ENCODE results near the gene GRM5.
"Not testable (repeated sequence)": the region's sequence is repeated elsewhere in the genome, so short reads cannot be mapped to it uniquely, and the experiment has no call there.

Gene GRM5

GRCh38 chr11:89047159-89047558, 18.6 kb downstream of the GRM5 start:
- not testable (repeated sequence) for H3K4ac ChIP-seq (ENCODE audit: low read length); H3K14ac ChIP-seq (ENCODE audit: low read length); H2BK12ac ChIP-seq (ENCODE audit: low read length); H3K4me2 ChIP-seq (ENCODE audit: insufficient read depth, low read length, poor library complexity, severe bottlenecking); H3K27me3 ChIP-seq (ENCODE audit: control insufficient read depth in 3 of 3, insufficient read depth in 3 of 3, low read depth in 1 of 3, low read length in 3 of 3); H3K4me3 ChIP-seq (ENCODE audit: low read length in 2 of 2); H2BK5ac ChIP-seq (ENCODE audit: low read length); H3K23ac ChIP-seq (ENCODE audit: low read depth, low read length, poor library complexity); H2AK5ac ChIP-seq (ENCODE audit: low read depth, low read length); H3K36me3 ChIP-seq (replicated peaks in 1 of 2; ENCODE audit: control insufficient read depth in 2 of 2, insufficient read depth in 2 of 2, low read length in 2 of 2); H3K9me3 ChIP-seq (replicated peaks in 1 of 2; ENCODE audit: control insufficient read depth in 2 of 2, insufficient read depth in 1 of 2, low read depth in 1 of 2, low read length in 2 of 2); H3K79me1 ChIP-seq (ENCODE audit: low read depth, low read length); H2BK15ac ChIP-seq (ENCODE audit: low read length); H3K9ac ChIP-seq (ENCODE audit: low read depth, low read length, poor library complexity); H3K18ac ChIP-seq (ENCODE audit: low read length); H4K8ac ChIP-seq (ENCODE audit: low read depth, low read length); H3K4me1 ChIP-seq (ENCODE audit: control insufficient read depth in 2 of 2, insufficient read depth in 1 of 2, low read depth in 1 of 2, low read length in 2 of 2); H2AFZ ChIP-seq (ENCODE audit: low read length); H4K91ac ChIP-seq (ENCODE audit: low read depth, low read length, poor library complexity); DNase-seq (ENCODE audit: low spot score); H2BK120ac ChIP-seq (ENCODE audit: low read depth, low read length); H3K27ac ChIP-seq (replicated peaks; ENCODE audit: low read length)
- no CpG with 5 or more reads among the region's 4 CpGs for WGBS, 2 donors (ENCODE audit: extremely low coverage in 2 of 2, insufficient read length in 2 of 2, insufficient replicate concordance in 1 of 2)

GRCh38 chr11:89043861-89044588, 21.8 kb downstream of the GRM5 start:
- not testable (repeated sequence) for H3K4me2 ChIP-seq (ENCODE audit: insufficient read depth, low read length, poor library complexity, severe bottlenecking); H2BK120ac ChIP-seq (ENCODE audit: low read depth, low read length); H3K4me3 ChIP-seq (ENCODE audit: low read length in 2 of 2); H3K27ac ChIP-seq (replicated peaks; ENCODE audit: low read length); H3K18ac ChIP-seq (ENCODE audit: low read length); H2BK12ac ChIP-seq (ENCODE audit: low read length); H2BK5ac ChIP-seq (ENCODE audit: low read length); H2AK5ac ChIP-seq (ENCODE audit: low read depth, low read length); H3K36me3 ChIP-seq (replicated peaks in 1 of 2; ENCODE audit: control insufficient read depth in 2 of 2, insufficient read depth in 2 of 2, low read length in 2 of 2); H3K4me1 ChIP-seq (ENCODE audit: control insufficient read depth in 2 of 2, insufficient read depth in 1 of 2, low read depth in 1 of 2, low read length in 2 of 2); H3K14ac ChIP-seq (ENCODE audit: low read length); H3K27me3 ChIP-seq (ENCODE audit: control insufficient read depth in 3 of 3, insufficient read depth in 3 of 3, low read depth in 1 of 3, low read length in 3 of 3); H3K23ac ChIP-seq (ENCODE audit: low read depth, low read length, poor library complexity); DNase-seq (ENCODE audit: low spot score); H4K91ac ChIP-seq (ENCODE audit: low read depth, low read length, poor library complexity); H3K79me1 ChIP-seq (ENCODE audit: low read depth, low read length); H2BK15ac ChIP-seq (ENCODE audit: low read length); H3K4ac ChIP-seq (ENCODE audit: low read length); H3K9ac ChIP-seq (ENCODE audit: low read depth, low read length, poor library complexity); H3K9me3 ChIP-seq (replicated peaks in 1 of 2; ENCODE audit: control insufficient read depth in 2 of 2, insufficient read depth in 1 of 2, low read depth in 1 of 2, low read length in 2 of 2); H4K8ac ChIP-seq (ENCODE audit: low read depth, low read length); H2AFZ ChIP-seq (ENCODE audit: low read length)
- WGBS, 2 donors (ENCODE audit: extremely low coverage in 2 of 2, insufficient read length in 2 of 2, insufficient replicate concordance in 1 of 2) = no CpG with 5 or more reads among the region's 6 CpGs

GRCh38 chr11:89029671-89030070, 36.1 kb downstream of the GRM5 start:
- not testable (repeated sequence) for H2AK5ac ChIP-seq (ENCODE audit: low read depth, low read length); H2BK12ac ChIP-seq (ENCODE audit: low read length); H2AFZ ChIP-seq (ENCODE audit: low read length); H2BK15ac ChIP-seq (ENCODE audit: low read length); H3K36me3 ChIP-seq (replicated peaks in 1 of 2; ENCODE audit: control insufficient read depth in 2 of 2, insufficient read depth in 2 of 2, low read length in 2 of 2); H3K27ac ChIP-seq (replicated peaks; ENCODE audit: low read length); H3K18ac ChIP-seq (ENCODE audit: low read length); H3K27me3 ChIP-seq (ENCODE audit: control insufficient read depth in 3 of 3, insufficient read depth in 3 of 3, low read depth in 1 of 3, low read length in 3 of 3); H3K9me3 ChIP-seq (replicated peaks in 1 of 2; ENCODE audit: control insufficient read depth in 2 of 2, insufficient read depth in 1 of 2, low read depth in 1 of 2, low read length in 2 of 2); H3K79me1 ChIP-seq (ENCODE audit: low read depth, low read length); DNase-seq (ENCODE audit: low spot score); H3K9ac ChIP-seq (ENCODE audit: low read depth, low read length, poor library complexity); H4K91ac ChIP-seq (ENCODE audit: low read depth, low read length, poor library complexity); H4K8ac ChIP-seq (ENCODE audit: low read depth, low read length); H2BK5ac ChIP-seq (ENCODE audit: low read length); H3K4me3 ChIP-seq (ENCODE audit: low read length in 2 of 2); H3K4me1 ChIP-seq (ENCODE audit: control insufficient read depth in 2 of 2, insufficient read depth in 1 of 2, low read depth in 1 of 2, low read length in 2 of 2); H3K4me2 ChIP-seq (ENCODE audit: insufficient read depth, low read length, poor library complexity, severe bottlenecking); H3K14ac ChIP-seq (ENCODE audit: low read length); H3K23ac ChIP-seq (ENCODE audit: low read depth, low read length, poor library complexity); H2BK120ac ChIP-seq (ENCODE audit: low read depth, low read length); H3K4ac ChIP-seq (ENCODE audit: low read length)
- no CpG with 5 or more reads among the region's 2 CpGs for WGBS, 2 donors (ENCODE audit: extremely low coverage in 2 of 2, insufficient read length in 2 of 2, insufficient replicate concordance in 1 of 2)

GRCh38 chr11:89021339-89021738, 44.4 kb downstream of the GRM5 start:
- Histone ChIP-seq H3K36me3 (replicated peaks in 1 of 2; ENCODE audit: control insufficient read depth in 2 of 2, insufficient read depth in 2 of 2, low read length in 2 of 2) (no peaks in the 10 kb centered on the region), H2BK120ac (ENCODE audit: low read depth, low read length) (no peak overlapping the region), H3K4me3 (ENCODE audit: low read length in 2 of 2) (no peak overlapping the region), H3K9ac (ENCODE audit: low read depth, low read length, poor library complexity) (no peak overlapping the region), H3K4me2 (ENCODE audit: insufficient read depth, low read length, poor library complexity, severe bottlenecking) (no peak overlapping the region), H4K8ac (ENCODE audit: low read depth, low read length) (no peak overlapping the region), H3K4ac (ENCODE audit: low read length) (no peak overlapping the region), H2BK12ac (ENCODE audit: low read length) (no peak overlapping the region), H2BK5ac (ENCODE audit: low read length) (no peak overlapping the region), H3K79me1 (ENCODE audit: low read depth, low read length) (no peaks in the 10 kb centered on the region), H3K23ac (ENCODE audit: low read depth, low read length, poor library complexity) (no peak overlapping the region), H3K4me1 (ENCODE audit: control insufficient read depth in 2 of 2, insufficient read depth in 1 of 2, low read depth in 1 of 2, low read length in 2 of 2) (no peaks in the 10 kb centered on the region), H4K91ac (ENCODE audit: low read depth, low read length, poor library complexity) (no peak overlapping the region), H3K27ac (replicated peaks; ENCODE audit: low read length) (no peak overlapping the region), H3K14ac (ENCODE audit: low read length) (no peak overlapping the region), H3K27me3 (ENCODE audit: control insufficient read depth in 3 of 3, insufficient read depth in 3 of 3, low read depth in 1 of 3, low read length in 3 of 3) (no peaks in the 10 kb centered on the region), H2AFZ (ENCODE audit: low read length) (no peak overlapping the region), H3K18ac (ENCODE audit: low read length) (no peak overlapping the region), H2BK15ac (ENCODE audit: low read length) (no peak overlapping the region), H3K9me3 (replicated peaks in 1 of 2; ENCODE audit: control insufficient read depth in 2 of 2, insufficient read depth in 1 of 2, low read depth in 1 of 2, low read length in 2 of 2) (no peaks in the 10 kb centered on the region), H2AK5ac (ENCODE audit: low read depth, low read length) (no peak overlapping the region)
- DNase-seq (ENCODE audit: low spot score) = no peak
- WGBS, 2 donors (ENCODE audit: extremely low coverage in 2 of 2, insufficient read length in 2 of 2, insufficient replicate concordance in 1 of 2) = no CpG with 5 or more reads among the region's 2 CpGs

Measured in neuronal stem cell (in vitro differentiated cells).